Activated CD4-positive, alpha-beta memory T cell treated with anti-CD3 and anti-CD28 coated beads for 36 hours (primary cell): ENCODE results near the gene MGAT5B. TPM values are rescaled to one million over a fixed set of nuclear protein-coding genes. Genes with fewer than 3 reads are reported as not detected.

Source experiments
- CTCF ChIA-PET: fragments of 350-600 bp; sonication (Branson Sonifier 250); formaldehyde crosslinking; loops from one replicate; lab custom pipeline; 2021; ENCODE audit warnings: antibody characterized with exemption, inconsistent platforms; lab: Charles Lee
- POLR2A ChIA-PET: fragments of 350-600 bp; sonication (Branson Sonifier 250); formaldehyde crosslinking; loops from one replicate; lab custom pipeline; 2021; ENCODE audit warnings: antibody characterized with exemption; lab: Charles Lee
- DNase-seq: peaks from one replicate; pipeline ENCODE4 v3.0.0-alpha.2; 2020
- H3K27ac Mint-ChIP-seq: one replicate; pipeline ENCODE4 v1.8.0; 2021; ENCODE audit warnings: mixed read lengths
- H3K27me3 Mint-ChIP-seq: one replicate; pipeline ENCODE4 v1.8.0; 2021; ENCODE audit warnings: mixed read lengths
- H3K36me3 Mint-ChIP-seq: one replicate; pipeline ENCODE4 v1.8.0; 2021; ENCODE audit warnings: mixed read lengths
- H3K4me1 Mint-ChIP-seq: one replicate; pipeline ENCODE4 v1.8.0; 2021; ENCODE audit warnings: low read depth, mixed read lengths
- H3K4me3 Mint-ChIP-seq: one replicate; pipeline ENCODE4 v1.8.0; 2021; ENCODE audit warnings: mild to moderate bottlenecking, mixed read lengths
- H3K9me3 Mint-ChIP-seq: one replicate; pipeline ENCODE4 v1.8.0; 2021; ENCODE audit warnings: mixed read lengths
- intact Hi-C: fragments of 100-400 bp; cut with micrococcal nuclease; formaldehyde crosslinking; loops from one replicate; pipeline ENCODE4 v1.15.1; 2023
- total RNA-seq, 2 experiments: library from RNA; stranded (reverse); gene quantifications; one replicate each; pipeline ENCODE4 v1.2.3, GENCODE V29; 2021

Gene MGAT5B
- total RNA-seq, 2 experiments from 2014 or later: 0.38 TPM; not detected in 1

- DNase-seq: peak; percentile 25
- no peaks in the 10 kb centered on the region for H3K36me3 Mint-ChIP-seq
- H3K27ac Mint-ChIP-seq: peak overlapping the region; percentile 75
- no peaks in the 10 kb centered on the region for H3K9me3 Mint-ChIP-seq
- H3K27me3 Mint-ChIP-seq: no peaks in the 10 kb centered on the region
- H3K4me3 Mint-ChIP-seq: peak overlapping the region; percentile 8
- intact Hi-C loops: no loop called here
- peaks cover 49% of the 10 kb centered on the region for H3K4me1 Mint-ChIP-seq
- ChIA-PET POLR2A (no interaction called here), CTCF (interaction anchor here (1.2 to 1.6 kb wide), 2 partner anchors 15 to 59 kb away, joined by 4 read pairs; no protein-coding TSS in a partner anchor)
Observed at GRCh38 chr17:76996741-76997694, 128.8 kb downstream of the MGAT5B start.

GRCh38 chr17:76997981-76998531 lies 129.9 kb downstream of the MGAT5B start:
- Mint-ChIP-seq H3K27me3 (no peaks in the 10 kb centered on the region), H3K9me3 (no peaks in the 10 kb centered on the region), H3K27ac (peak overlapping the region; percentile 75), H3K4me3 (peak overlapping the region; percentile 35), H3K4me1 (peaks cover 49% of the 10 kb centered on the region), H3K36me3 (no peaks in the 10 kb centered on the region)
- intact Hi-C loops: no loop called here
- ChIA-PET POLR2A (no interaction called here), CTCF (interaction anchor here (1.2 to 1.3 kb wide), 2 partner anchors 14 to 89 kb away, joined by 3 to 4 read pairs; no protein-coding TSS in a partner anchor)
- peak; percentile 74 for DNase-seq

GRCh38 chr17:76998839-76999238 lies 130.6 kb downstream of the MGAT5B start:
- CTCF ChIA-PET: interaction anchor here (1.3 to 1.5 kb wide), 2 partner anchors 57 to 88 kb away, joined by 3 to 4 read pairs; no protein-coding TSS in a partner anchor
- peak overlapping the region; percentile 14 for H3K4me3 Mint-ChIP-seq
- no peaks in the 10 kb centered on the region for H3K36me3 Mint-ChIP-seq
- POLR2A ChIA-PET: interaction anchor here (0.5 kb wide), 1 partner anchor 479 kb away, joined by 3 read pairs; no protein-coding TSS in a partner anchor
- peaks cover 45% of the 10 kb centered on the region for H3K4me1 Mint-ChIP-seq
- intact Hi-C loops: no loop called here
- no peaks in the 10 kb centered on the region for H3K27me3 Mint-ChIP-seq
- peak overlapping the region; percentile 75 for H3K27ac Mint-ChIP-seq
- no peaks in the 10 kb centered on the region for H3K9me3 Mint-ChIP-seq
- DNase-seq: no peak

Other genes with a start within 250 kb of the MGAT5B start
- 1 to 10 TPM; 1.1 to 2.3 TPM for gene ST6GALNAC1, start 224.6 kb upstream of the MGAT5B start, total RNA-seq
- 1 to 10 TPM; 7.5 to 8.0 TPM for gene MXRA7, start 157.4 kb upstream of the MGAT5B start, total RNA-seq
- gene JMJD6, start 141.8 kb upstream of the MGAT5B start, total RNA-seq: 10 to 100 TPM; 53.4 to 56.6 TPM
- gene METTL23, start 141.6 kb upstream of the MGAT5B start, total RNA-seq: 10 to 100 TPM; 29.1 to 29.2 TPM
- 100 to 1,000 TPM; 299 TPM for gene SRSF2, start 131.1 kb upstream of the MGAT5B start, total RNA-seq
- 10 to 100 TPM; 17.5 to 18.3 TPM for gene MFSD11, start 130.3 kb upstream of the MGAT5B start, total RNA-seq